HG02610 (cell line): Measurements from ENCODE around the gene TRIM38.

Experiments used
- ATAC-seq: cut with Tn5 transposase; IDR thresholded peaks from one replicate; pipeline ENCODE4 v1.9.1; 2021; ENCODE audit warnings: mild to moderate bottlenecking, moderate library complexity; ENCODE audit not compliant: unreplicated experiment

The TRIM38 gene

GRCh38 chr6:26025894-26026832 lies 63.6 kb downstream of the TRIM38 start:
- peak; percentile 37 for ATAC-seq

GRCh38 chr6:26026833-26027490 lies 64.4 kb downstream of the TRIM38 start:
- ATAC-seq, result peak; percentile 45

DNA sequence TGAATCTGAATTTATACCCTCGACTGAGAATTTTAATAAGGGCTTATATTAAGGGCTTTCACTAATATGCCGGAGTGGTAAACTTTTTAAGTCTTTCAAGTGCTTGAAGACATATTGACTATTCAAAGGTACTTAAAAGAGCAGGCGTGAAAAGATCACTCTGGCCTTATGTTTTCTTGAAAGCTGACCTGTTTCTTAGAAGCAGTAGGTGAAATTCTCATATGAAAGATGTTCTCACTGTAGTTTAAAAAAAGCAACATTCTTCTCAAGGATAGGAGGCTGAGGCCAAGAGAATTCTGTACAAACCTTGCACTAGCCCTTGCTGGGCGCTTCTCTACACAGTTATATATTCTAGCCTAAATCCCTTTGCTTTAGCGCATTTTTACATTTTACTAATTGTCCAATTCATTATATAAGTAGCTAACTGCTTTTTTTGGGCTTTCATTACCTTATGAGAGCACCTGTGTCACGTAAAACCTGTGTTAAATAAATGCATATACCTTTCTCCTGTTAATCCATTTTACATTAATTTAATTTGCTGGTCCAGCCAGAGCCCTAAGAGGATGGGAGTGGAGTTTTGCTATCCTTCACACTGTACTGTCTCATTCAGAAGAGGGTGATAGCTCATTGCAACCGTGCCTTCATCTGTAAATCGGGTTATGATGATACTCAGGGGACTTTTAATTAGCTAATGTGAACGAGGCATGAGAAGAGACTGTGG lies 65.0 kb downstream of the TRIM38 start:
- ATAC-seq, result no peak

DNA sequence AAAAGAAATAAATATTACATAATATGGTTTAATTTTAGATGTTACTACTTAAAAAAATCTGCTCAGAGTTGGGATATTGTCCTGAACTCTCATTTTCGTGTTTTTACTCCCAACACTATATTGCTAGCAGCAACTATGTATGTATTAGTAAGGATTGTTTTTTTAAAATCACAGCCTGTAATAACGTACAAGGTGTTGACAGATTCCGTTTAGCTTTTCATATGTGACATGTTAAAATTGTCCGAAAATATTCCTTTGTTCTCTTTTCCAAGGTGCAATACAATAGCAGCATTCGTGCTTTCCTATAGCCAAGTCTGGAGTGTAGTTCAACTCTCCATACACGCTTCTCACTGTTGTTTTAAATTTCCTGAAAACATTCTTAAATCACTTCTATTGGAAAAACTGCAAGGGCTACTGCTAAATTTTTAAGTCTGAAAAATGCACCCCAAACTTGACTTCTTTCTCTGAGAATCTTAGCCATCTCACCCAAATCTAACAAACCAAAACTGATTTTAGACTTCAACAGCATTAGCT lies 65.7 kb downstream of the TRIM38 start:
- ATAC-seq, result no peak

DNA sequence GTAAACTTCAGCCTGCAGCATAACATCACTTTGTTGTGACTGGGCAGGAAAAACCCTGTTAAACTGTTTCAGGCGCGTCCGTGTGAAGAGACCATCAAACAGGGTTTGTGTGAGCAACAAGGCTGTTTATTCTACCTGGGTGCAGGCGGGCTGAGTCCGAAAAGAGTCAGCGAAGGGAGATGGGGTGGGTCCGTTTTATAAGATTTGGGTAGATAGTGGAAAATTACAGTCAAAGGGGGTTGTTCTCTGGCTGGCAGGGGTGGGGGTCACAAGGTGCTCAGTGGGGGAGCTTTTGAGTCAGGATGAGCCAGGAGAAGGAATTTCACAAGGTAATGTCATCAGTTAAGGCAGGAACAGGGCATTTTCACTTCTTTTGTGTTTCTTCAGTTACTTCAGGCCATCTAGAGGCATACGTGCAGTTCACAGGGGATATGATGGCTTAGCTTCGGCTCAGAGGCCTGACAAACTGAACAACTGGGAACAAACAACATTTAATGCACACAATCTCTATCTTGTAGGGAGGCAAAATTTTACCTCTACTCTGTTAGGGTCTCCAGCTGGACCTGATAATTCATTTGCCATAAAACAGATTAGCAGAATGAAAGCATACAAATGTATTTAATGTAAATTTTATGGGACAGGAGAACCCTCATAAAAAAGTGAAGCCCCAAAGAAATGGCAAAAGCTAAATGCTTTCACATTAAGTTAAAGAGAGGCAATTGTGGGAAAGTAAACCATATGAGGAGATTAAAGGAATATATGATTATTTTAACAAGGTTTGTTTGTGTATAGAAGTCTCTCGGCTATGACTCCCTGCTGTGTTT lies 66.4 kb downstream of the TRIM38 start:
- no peak for ATAC-seq

DNA sequence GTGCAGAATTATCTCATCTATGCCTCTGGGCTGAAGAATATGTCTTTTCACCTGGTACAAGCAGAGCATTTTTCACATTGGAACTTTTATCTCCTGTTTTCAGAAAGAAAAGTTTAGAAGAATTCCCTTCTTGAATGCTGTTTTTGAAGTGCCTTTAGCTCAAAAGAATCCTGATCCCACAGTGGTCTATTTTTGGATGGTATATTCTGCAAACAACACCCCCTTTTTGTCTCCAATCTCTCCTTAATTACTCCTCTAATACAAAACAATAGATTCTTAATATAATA lies 66.9 kb downstream of the TRIM38 start:
- ATAC-seq, result no peak

DNA sequence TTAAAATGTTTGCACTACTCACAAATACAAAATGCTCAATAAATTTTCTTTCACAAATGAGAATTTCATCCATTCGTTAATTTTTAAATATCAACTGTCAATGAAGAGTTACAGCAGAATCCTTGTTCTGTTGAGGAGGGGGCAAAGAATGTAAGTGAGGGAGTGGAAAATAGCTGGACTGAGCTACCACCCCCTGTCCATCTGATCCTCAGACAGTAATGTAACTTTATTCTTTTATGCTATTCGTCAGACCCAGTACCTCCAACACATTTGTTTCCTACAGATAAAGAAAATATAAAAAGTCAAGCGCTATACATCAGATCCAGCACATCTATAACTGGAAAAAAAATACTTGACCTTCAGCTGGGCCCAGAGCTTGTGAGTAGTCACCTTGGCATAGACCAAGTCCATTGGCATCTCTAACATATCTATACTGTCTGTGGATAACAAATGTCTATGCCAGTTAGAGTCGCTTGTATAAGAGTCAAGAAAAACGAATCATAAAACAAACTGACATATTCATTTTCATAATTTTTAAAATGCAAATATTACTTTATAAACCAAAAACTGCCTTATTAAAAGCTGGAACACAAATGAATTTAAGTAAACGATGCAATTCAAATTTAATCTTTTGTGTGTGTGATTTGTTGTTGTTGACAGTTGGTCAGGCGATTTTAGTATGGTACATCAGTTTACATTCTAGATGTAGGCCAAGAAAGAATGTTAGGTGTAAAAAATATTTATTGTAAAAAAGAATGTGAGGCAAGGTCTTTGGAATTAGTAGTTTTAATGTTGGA lies 67.5 kb downstream of the TRIM38 start:
- no peak for ATAC-seq

DNA sequence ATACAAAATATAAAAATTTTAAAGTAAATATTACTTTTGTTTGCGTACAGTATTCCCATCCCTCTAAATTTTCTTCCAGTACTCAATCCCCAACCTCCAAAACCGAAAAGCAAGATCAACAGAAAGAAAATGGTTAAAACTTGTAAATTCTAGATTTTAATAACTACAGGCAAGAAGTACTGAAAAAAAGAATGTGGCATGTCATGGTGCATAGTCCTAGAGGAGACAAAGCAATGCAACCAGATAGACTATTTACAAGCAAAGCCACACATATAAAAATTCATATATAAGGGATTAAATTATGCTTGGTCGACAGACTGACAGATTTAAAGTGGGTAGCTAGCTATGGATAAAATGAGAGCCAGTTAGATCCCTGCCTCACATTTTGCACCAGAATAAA lies 68.1 kb downstream of the TRIM38 start:
- no peak for ATAC-seq

- ATAC-seq, result no peak
Measured at GRCh38 chr6:26031151-26031594, 68.6 kb downstream of the TRIM38 start.

DNA sequence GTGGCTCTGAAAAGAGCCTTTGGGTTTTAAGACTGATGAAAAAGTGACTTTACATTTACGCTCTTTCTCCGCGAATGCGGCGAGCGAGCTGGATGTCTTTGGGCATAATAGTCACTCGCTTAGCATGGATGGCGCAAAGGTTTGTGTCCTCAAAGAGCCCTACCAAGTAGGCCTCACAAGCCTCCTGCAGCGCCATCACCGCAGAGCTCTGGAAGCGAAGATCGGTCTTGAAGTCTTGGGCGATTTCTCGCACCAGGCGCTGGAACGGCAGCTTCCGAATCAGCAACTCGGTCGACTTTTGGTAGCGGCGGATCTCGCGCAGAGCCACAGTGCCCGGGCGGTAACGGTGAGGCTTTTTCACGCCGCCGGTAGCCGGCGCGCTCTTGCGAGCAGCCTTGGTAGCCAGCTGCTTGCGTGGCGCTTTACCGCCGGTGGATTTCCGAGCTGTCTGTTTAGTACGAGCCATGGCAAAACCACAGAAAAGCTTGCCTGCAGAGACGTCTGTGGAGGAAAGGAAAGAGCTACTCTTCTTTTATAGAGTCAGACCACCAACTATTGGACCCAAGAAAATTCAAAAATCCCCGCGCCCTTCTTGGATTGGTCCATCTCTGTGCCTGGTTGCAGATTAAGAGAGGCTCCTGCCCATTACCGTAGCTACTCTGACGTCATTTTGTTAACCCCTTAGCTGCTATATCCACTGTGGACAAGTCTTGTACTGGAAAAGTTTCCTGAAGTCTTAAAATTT lies 69.2 kb downstream of the TRIM38 start:
- peak; percentile 57 for ATAC-seq

DNA sequence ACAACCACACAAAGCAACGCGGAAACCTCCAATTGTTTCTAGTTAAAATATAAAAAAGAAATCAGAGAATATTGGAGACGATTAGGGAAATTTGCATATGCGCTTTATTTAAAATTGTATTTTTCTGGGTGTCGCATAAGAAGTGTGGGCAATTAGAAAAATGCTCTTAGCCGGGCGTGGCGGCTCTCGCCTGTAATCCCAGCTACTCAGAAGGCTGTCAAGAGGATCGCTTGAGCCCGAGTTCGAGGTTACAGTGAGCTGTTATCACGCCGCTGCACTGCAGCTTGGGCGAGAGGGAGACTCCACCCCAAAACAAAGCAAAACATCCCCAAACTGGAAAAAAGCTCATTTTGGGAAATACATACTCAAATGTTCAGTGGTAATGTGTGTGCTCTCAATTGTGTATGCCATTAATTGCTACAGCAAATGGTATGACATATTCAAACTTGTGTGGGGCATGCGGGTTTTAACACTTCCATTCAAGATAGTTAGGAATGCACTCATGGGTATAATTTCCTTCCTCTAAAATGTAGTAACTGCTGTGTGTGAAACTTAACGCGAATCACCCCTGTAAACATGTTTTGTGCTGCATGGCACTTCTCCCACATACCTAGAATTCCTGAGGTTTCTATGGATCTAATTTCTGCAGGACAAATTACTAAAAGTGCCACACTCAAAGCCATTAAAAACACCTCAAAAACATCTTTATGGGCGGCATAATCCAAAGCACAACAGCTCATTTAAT lies 69.9 kb downstream of the TRIM38 start:
- no peak for ATAC-seq

DNA sequence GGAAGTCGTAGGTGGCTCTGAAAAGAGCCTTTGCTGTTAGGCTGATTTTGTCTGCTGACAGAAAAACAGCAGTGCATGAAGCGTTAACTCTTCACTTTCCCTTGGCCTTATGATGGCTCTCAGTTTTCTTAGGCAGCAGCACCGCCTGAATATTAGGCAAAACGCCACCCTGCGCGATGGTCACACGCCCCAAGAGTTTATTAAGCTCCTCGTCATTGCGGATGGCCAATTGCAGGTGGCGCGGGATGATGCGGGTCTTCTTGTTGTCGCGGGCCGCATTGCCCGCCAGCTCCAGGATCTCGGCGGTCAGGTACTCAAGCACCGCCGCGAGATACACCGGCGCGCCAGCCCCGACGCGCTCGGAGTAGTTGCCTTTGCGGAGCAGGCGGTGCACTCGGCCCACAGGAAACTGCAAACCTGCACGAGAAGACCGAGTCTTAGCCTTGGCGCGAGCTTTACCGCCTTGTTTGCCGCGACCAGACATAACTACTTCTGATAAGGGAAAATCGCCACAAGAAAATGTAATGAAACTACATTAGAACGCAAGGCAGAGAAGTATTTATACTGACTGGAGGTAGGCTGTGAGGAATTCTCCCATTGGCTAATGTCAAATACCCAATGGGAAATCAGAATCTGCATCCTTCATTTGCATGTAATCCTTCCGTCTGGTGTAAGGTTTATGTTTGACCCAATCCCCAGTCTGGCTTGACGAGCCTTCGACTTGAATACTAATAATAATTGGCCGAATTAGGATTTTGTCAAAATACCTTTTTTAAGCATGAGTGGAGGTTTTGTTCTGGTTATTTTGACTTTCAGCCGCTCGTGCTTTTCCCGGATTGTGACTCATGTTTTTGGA lies 70.7 kb downstream of the TRIM38 start:
- peak; percentile 65 for ATAC-seq

- ATAC-seq, result no peak
Measured at GRCh38 chr6:26033941-26034354, 71.3 kb downstream of the TRIM38 start.

GRCh38 chr6:26034905-26035304 lies 72.3 kb downstream of the TRIM38 start:
- no peak for ATAC-seq
